HG02678 (cell line): ENCODE data around the gene ISLR2.
"Not testable (repeated sequence)": the region's sequence is repeated elsewhere in the genome, so short reads cannot be mapped to it uniquely, and the experiment has no call there.

Experiments used
- ATAC-seq: cut with Tn5 transposase; IDR thresholded peaks from one replicate; pipeline ENCODE4 v1.9.1; 2021; ENCODE audit warnings: mild to moderate bottlenecking, moderate library complexity; ENCODE audit not compliant: unreplicated experiment

The ISLR2 gene

GRCh38 chr15:74130155-74130848 is at the start of gene ISLR2:
TSS of gene ISLR2 (plus strand) at chr15:74130586. CDS start at chr15:74132755, 2,169 bp downstream.
- no peak for ATAC-seq

GRCh38 chr15:74082450-74082849 is 47.9 kb upstream of the ISLR2 start, which contains the start of gene GOLGA6A:
TSS of gene GOLGA6A (minus strand) at chr15:74082550. CDS start at chr15:74082509, 41 bp downstream.
- ATAC-seq = not testable (repeated sequence)

GRCh38 chr15:74094567-74094966 is 35.8 kb upstream of the ISLR2 start:
- not testable (repeated sequence) for ATAC-seq

GRCh38 chr15:74095610-74096009 is 34.8 kb upstream of the ISLR2 start:
- not testable (repeated sequence) for ATAC-seq

- not testable (repeated sequence) for ATAC-seq
Measured at GRCh38 chr15:74096753-74097474, 33.5 kb upstream of the ISLR2 start.

- ATAC-seq = peak; percentile 82
Measured at GRCh38 chr15:74099963-74100733, 30.2 kb upstream of the ISLR2 start.

GRCh38 chr15:74108111-74108510 is 22.3 kb upstream of the ISLR2 start:
- ATAC-seq = no peak

- not testable (repeated sequence) for ATAC-seq
Measured at GRCh38 chr15:74108611-74109010, 21.8 kb upstream of the ISLR2 start.

- no peak for ATAC-seq
Measured at GRCh38 chr15:74109713-74110112, 20.7 kb upstream of the ISLR2 start.

GRCh38 chr15:74120426-74120825 is 10.0 kb upstream of the ISLR2 start:
- ATAC-seq = no peak

GRCh38 chr15:74121039-74121438 is 9.3 kb upstream of the ISLR2 start:
- ATAC-seq = no peak

GRCh38 chr15:74121858-74122257 is 8.5 kb upstream of the ISLR2 start:
- ATAC-seq = no peak

GRCh38 chr15:74122403-74123130 is 7.8 kb upstream of the ISLR2 start:
- no peak for ATAC-seq

- no peak for ATAC-seq
Measured at GRCh38 chr15:74123131-74123429, 7.3 kb upstream of the ISLR2 start.

- ATAC-seq = no peak
Measured at GRCh38 chr15:74123658-74124057, 6.7 kb upstream of the ISLR2 start.

- ATAC-seq = no peak
Measured at GRCh38 chr15:74124196-74124595, 6.2 kb upstream of the ISLR2 start.

GRCh38 chr15:74124759-74125158 is 5.6 kb upstream of the ISLR2 start:
- ATAC-seq = no peak

- ATAC-seq = peak; percentile 57
Measured at GRCh38 chr15:74127255-74127953, 3.0 kb upstream of the ISLR2 start.

GRCh38 chr15:74127954-74128784 is 2.2 kb upstream of the ISLR2 start:
- ATAC-seq = no peak
